GM12874 (cell line): ENCODE data around the gene NINL.

Experiments
- TF ChIP-seq, protein P1 (sequence below): IDR thresholded peaks from 2 replicates; pipeline ENCODE4 v1.5.1; 2011; ENCODE audit warnings: low read depth, mild to moderate bottlenecking, control low read depth, low read length, moderate library complexity; ENCODE audit not compliant: insufficient read depth

The NINL gene

DNA sequence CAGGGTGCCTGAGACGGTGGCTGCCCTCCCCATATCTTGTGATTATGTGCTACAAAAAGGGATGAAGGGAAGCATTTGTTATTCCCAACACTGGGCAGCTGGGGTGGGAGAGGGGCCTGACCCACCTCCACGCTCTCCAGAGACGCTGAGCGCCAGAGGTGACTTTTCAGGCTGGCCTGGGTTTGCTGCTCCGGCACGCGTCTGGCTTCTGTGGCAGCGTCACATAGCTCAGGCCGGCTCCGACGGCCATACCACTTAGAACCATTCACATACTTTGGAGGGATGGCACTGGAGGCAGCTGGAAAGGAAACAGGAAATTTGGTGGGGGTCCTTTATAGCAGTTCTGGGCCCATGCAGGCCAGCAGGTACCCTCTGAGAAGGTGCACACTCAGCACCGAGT lies 72.6 kb downstream of the NINL start:
- TF ChIP-seq, protein P1, sequence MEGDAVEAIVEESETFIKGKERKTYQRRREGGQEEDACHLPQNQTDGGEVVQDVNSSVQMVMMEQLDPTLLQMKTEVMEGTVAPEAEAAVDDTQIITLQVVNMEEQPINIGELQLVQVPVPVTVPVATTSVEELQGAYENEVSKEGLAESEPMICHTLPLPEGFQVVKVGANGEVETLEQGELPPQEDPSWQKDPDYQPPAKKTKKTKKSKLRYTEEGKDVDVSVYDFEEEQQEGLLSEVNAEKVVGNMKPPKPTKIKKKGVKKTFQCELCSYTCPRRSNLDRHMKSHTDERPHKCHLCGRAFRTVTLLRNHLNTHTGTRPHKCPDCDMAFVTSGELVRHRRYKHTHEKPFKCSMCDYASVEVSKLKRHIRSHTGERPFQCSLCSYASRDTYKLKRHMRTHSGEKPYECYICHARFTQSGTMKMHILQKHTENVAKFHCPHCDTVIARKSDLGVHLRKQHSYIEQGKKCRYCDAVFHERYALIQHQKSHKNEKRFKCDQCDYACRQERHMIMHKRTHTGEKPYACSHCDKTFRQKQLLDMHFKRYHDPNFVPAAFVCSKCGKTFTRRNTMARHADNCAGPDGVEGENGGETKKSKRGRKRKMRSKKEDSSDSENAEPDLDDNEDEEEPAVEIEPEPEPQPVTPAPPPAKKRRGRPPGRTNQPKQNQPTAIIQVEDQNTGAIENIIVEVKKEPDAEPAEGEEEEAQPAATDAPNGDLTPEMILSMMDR = no peak

DNA sequence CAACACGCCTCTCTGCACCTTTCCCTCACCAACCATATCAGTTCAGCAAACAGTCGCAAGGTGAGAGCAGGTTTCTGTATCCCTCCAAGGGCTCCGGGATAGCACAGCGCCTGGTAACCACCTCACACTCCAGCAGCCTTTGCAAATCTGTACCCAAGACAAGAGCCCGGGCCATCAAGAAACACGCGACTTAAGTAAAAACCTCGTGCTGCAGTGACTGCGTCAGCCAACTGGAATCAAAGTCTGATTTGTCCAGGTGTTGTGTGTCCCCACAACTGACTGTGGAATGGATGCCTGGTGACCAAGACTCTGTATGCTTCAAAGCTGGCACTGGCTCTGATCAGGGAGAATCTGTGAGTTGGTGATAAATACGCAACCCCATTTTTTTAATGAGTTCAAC lies 74.1 kb downstream of the NINL start:
- TF ChIP-seq, protein P1 = no peak

DNA sequence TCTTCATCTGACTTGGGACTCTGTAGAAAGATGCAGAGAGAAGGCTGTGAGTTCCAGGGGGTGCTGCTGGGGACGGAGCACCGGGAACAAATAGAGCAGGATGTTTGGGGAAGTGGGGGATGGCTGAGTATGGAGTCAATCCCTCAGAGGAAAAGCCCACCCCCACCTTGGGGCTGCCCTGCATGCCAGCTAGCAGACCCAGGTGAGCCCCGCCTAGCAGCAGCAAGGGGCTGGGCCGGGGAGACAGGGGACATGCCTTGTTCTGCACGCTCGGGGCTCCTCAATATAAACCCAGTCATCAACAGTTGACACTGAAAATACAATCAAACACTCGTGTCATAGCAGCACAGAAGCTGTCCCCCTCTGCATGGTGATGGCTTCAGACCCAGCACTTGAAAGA lies 74.6 kb downstream of the NINL start:
- TF ChIP-seq, protein P1 = no peak

DNA sequence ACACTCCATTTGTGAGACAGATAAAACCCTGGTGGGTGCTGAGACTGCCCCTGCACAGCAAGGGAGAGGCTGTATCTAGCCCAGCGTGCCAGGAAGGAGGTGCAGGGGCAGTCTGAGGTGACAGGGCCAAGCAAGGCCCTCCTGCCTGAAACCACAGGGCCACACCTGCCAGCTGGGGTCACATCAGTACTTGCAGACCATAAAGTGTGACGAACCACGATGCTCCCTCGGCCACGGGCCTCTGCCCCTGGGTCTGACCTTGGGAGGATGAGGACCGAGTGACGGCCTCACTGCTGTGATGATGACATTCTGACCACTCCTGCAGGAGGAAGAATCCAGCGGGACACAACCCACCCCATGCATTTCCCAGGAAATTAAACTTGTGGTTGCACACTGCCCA lies 75.1 kb downstream of the NINL start:
- TF ChIP-seq, protein P1 = no peak

DNA sequence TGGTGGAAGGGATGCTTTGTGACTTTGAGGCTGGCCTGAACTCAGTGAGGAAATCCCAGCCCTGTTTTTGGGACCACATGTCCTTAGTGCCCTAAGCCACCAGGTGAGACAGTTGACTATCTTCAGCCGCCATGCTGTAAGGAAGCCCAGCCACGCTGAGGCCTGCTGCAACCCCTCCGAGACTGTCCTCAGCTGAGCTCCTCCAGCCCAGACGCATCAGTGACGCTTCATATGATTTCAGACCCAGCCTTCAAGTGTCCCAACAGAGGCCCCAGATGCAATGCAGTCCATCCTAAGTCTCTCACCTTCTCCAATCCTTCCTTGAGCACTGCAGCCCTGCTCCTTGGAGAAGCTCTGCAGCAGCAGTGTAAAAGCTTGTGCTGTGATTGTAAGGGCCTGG lies 76.2 kb downstream of the NINL start:
- TF ChIP-seq, protein P1 = no peak

DNA sequence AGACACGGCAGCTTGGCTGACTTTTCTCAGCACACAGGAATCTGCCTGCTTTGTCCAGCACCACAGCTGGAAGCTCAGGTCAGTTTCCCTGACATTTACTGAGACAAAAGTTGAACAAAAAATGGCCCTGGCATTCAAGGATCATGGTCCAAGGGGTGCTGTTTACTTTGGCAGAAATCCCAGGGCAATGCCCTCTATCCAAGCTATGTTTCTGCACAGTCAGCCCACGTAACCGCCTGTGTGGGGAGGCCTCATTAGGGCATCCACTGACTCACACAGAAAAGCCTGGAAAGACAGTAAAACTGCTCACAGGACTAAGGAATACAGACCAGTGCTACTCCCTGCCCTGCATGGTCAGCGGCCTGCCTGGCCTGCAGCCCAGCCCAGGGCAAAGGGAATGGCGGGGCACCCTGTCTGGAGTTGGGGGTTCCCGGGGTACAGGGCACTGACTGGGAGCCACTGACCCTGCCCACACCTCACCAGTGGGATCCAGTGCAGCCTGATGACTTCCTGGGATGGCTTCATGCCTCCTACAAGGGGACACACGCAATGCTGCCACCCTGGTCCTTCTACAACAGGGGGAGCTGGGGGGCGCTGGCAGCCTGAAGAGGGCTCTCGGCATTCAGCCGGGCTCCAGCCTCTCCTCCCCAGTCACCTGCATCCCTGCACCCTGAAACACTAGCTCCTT lies 77.1 kb downstream of the NINL start:
- TF ChIP-seq, protein P1 = no peak

DNA sequence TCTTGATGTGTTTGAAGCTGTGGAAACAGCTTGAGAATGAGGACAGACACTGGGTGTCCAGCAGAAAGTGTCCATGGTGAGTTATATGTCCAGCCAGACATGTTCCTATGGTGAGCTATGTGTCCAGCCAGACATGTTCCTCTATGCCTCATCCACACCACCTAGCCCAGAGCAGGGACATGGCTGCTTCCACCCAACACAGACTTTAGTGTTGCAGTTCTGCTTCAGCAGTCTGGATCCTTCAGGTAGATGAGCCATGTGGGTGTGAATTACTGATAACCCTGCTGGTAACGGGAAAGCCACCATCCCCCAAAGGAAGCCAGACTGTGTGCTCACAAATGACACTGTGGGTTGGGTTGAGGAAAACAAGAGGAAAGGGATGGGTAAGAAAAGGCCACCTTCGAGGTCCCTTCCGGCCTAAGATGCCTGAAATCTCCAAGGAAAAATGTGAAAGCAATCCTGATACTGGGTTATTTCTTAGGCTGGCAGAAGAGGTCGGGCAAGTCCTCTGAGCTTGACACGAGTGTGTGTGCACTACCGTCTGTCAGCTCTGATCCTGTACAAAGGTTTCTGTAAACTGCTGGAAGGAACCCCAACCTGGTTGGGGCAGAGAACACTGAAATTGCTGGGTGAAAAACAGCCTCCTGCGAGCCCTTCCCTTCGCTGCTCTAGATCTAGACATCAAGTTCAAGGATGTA lies 77.8 kb downstream of the NINL start:
- TF ChIP-seq, protein P1 = no peak
